ENCODE results near the gene KIF16B.

DNA sequence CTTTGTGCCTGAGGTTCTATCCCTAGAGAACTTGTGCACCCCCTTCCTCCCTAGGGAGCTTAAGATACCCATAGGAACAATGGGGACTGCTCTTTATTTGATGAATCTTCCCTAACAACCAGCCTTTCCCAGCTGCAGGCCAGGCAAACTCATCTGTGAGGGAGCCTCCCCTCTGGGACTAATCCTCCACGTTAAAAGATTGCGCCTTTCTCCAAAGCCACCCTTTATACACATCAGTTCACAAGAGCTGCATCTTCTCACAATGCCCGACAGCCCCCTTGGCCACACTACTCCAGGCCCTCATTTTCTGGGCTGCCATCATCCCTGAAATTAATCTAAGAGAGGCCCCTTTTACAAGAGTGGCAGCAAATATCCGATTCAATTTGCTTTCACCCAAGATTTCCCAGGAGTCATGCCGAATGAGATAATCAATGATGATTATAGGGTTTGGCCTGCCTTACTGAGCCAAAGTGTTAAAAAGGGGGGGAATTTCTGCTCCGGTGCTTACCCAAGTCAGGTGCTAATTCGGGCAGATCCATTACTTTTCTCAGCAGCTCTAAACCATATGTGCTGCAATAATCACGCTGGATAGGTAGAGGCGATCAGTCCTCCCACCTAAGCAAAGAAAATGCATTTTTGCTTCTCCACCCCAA lies 336.5 kb downstream of the KIF16B start:
- TF ChIP-seq, protein P1, sequence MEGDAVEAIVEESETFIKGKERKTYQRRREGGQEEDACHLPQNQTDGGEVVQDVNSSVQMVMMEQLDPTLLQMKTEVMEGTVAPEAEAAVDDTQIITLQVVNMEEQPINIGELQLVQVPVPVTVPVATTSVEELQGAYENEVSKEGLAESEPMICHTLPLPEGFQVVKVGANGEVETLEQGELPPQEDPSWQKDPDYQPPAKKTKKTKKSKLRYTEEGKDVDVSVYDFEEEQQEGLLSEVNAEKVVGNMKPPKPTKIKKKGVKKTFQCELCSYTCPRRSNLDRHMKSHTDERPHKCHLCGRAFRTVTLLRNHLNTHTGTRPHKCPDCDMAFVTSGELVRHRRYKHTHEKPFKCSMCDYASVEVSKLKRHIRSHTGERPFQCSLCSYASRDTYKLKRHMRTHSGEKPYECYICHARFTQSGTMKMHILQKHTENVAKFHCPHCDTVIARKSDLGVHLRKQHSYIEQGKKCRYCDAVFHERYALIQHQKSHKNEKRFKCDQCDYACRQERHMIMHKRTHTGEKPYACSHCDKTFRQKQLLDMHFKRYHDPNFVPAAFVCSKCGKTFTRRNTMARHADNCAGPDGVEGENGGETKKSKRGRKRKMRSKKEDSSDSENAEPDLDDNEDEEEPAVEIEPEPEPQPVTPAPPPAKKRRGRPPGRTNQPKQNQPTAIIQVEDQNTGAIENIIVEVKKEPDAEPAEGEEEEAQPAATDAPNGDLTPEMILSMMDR (conservative IDR thresholded peaks at IDR 0.05): no peak
- no peak for TF ChIP-seq ZFX (IDR thresholded peaks at IDR 0.05)

All from C4-2B (cell line).